ENCODE data around the gene UNC119B. TPM values are rescaled to one million over a fixed set of nuclear protein-coding genes. Genes with fewer than 3 reads are reported as not detected.

The UNC119B gene
- total RNA-seq, 1 donor from 2014 or later: 80.0 TPM

- no peak for DNase-seq (ENCODE audit: low read depth, low spot score)
- H3K27ac Mint-ChIP-seq (ENCODE audit: unreplicated experiment): no peak overlapping the region
- H3K27me3 Mint-ChIP-seq (ENCODE audit: low read depth): no peaks in the 10 kb centered on the region
- H3K4me3 Mint-ChIP-seq: no peak overlapping the region
- H3K36me3 Mint-ChIP-seq (ENCODE audit: low read depth): peaks cover 3% of the 10 kb centered on the region
- peaks cover 14% of the 10 kb centered on the region for H3K4me1 Mint-ChIP-seq
- no peak for TF ChIP-seq CTCF (conservative IDR thresholded peaks at IDR 0.05)
- H3K9me3 Mint-ChIP-seq: peaks cover 5% of the 10 kb centered on the region
These were observed 48.7 kb downstream of the UNC119B start for GRCh38 chr12:120758798-120759590.

GRCh38 chr12:120759591-120760348 lies 49.5 kb downstream of the UNC119B start:
- DNase-seq (ENCODE audit: low read depth, low spot score): no peak
- TF ChIP-seq CTCF (conservative IDR thresholded peaks at IDR 0.05): no peak
- peaks cover 14% of the 10 kb centered on the region for H3K4me1 Mint-ChIP-seq
- H3K4me3 Mint-ChIP-seq: no peak overlapping the region
- H3K27ac Mint-ChIP-seq (ENCODE audit: unreplicated experiment): no peak overlapping the region
- H3K9me3 Mint-ChIP-seq: peaks cover 4% of the 10 kb centered on the region
- H3K36me3 Mint-ChIP-seq (ENCODE audit: low read depth): peaks cover 6% of the 10 kb centered on the region
- H3K27me3 Mint-ChIP-seq (ENCODE audit: low read depth): no peaks in the 10 kb centered on the region

GRCh38 chr12:120760349-120761254 lies 50.3 kb downstream of the UNC119B start:
- Mint-ChIP-seq H3K4me3 (peak overlapping the region; percentile 47), H3K9me3 (no peaks in the 10 kb centered on the region), H3K27me3 (ENCODE audit: low read depth) (no peaks in the 10 kb centered on the region), H3K27ac (ENCODE audit: unreplicated experiment) (peak overlapping the region; percentile 93), H3K36me3 (ENCODE audit: low read depth) (peaks cover 6% of the 10 kb centered on the region), H3K4me1 (peaks cover 14% of the 10 kb centered on the region)
- no peak for DNase-seq (ENCODE audit: low read depth, low spot score)
- no peak for TF ChIP-seq CTCF (conservative IDR thresholded peaks at IDR 0.05)

GRCh38 chr12:120761519-120761934 lies 51.3 kb downstream of the UNC119B start:
- Mint-ChIP-seq H3K4me1 (peaks cover 14% of the 10 kb centered on the region), H3K4me3 (no peak overlapping the region), H3K36me3 (ENCODE audit: low read depth) (peaks cover 6% of the 10 kb centered on the region), H3K27me3 (ENCODE audit: low read depth) (no peaks in the 10 kb centered on the region), H3K9me3 (no peaks in the 10 kb centered on the region), H3K27ac (ENCODE audit: unreplicated experiment) (peak overlapping the region; percentile 93)
- DNase-seq (ENCODE audit: low read depth, low spot score): no peak
- no peak for TF ChIP-seq CTCF (conservative IDR thresholded peaks at IDR 0.05)

GRCh38 chr12:120762086-120762485 lies 51.8 kb downstream of the UNC119B start:
- Mint-ChIP-seq H3K9me3 (no peaks in the 10 kb centered on the region), H3K36me3 (ENCODE audit: low read depth) (peaks cover 6% of the 10 kb centered on the region), H3K4me1 (peaks cover 14% of the 10 kb centered on the region), H3K27ac (ENCODE audit: unreplicated experiment) (peak overlapping the region; percentile 22), H3K4me3 (no peak overlapping the region), H3K27me3 (ENCODE audit: low read depth) (no peaks in the 10 kb centered on the region)
- DNase-seq (ENCODE audit: low read depth, low spot score): no peak
- no peak for TF ChIP-seq CTCF (conservative IDR thresholded peaks at IDR 0.05)

Data from neural crest cell (in vitro differentiated cells).